ENCODE measurements around the gene CRTC2.

- TF ChIP-seq CTCF (IDR thresholded peaks at IDR 0.05) (no peak), POLR2A (IDR thresholded peaks at IDR 0.05) (no peak)
These were observed 54.5 kb downstream of the CRTC2 start for GRCh38 chr1:153903841-153904455.
